Prostate gland (tissue), 2 donors: ENCODE data around the gene FBXW9. TPM values are rescaled to one million over a fixed set of nuclear protein-coding genes. Genes with fewer than 3 reads are reported as not detected.
A peak's percentile ranks its signal among the peaks of the same experiment; 100 is the strongest.

Experiments used
- DNase-seq: peaks from one replicate; pipeline ENCODE4 v3.0.0-alpha.2; 2019; ENCODE audit warnings: low spot score
- H3K27ac ChIP-seq, 2 donors: fragments of 200-600 bp; sonication (generic); 2 replicates each; pipeline ENCODE4 v1.5.1; 2017 to 2019
- H3K27me3 ChIP-seq: fragments of 200-600 bp; sonication (generic); replicated peaks from 2 replicates; pipeline ENCODE4 v1.5.1; 2019; ENCODE audit not compliant: insufficient read depth
- H3K36me3 ChIP-seq, 2 donors: fragments of 200-600 bp; sonication (generic); 1 replicate in 1 of 2; 2 replicates in 1 of 2; pipeline versions ENCODE4 v1.5.1 to v1.8.1; 2017 to 2019
- H3K4me1 ChIP-seq: fragments of 200-600 bp; sonication (generic); replicated peaks from 2 replicates; pipeline ENCODE4 v1.5.1; 2019
- H3K4me3 ChIP-seq, 2 donors: fragments of 200-600 bp; sonication (generic); 2 replicates each; pipeline ENCODE4 v1.5.1; 2017 to 2019
- H3K9me3 ChIP-seq: fragments of 200-600 bp; sonication (generic); 2 replicates; pipeline ENCODE4 v1.5.1; 2017
- POLR2A ChIP-seq: fragments of 450-650 bp; IDR thresholded peaks from one replicate; pipeline ENCODE4 v1.6.1; 2016; ENCODE audit warnings: antibody characterized with exemption, mild to moderate bottlenecking
- POLR2AphosphoS5 ChIP-seq: sonication (generic); formaldehyde crosslinking; IDR thresholded peaks from one replicate; pipeline ENCODE4 v1.6.1; 2017; ENCODE audit warnings: antibody characterized with exemption
- WGBS: methylation state at CpG from one replicate; pipeline ENCODE4 v1.1.5; 2018; 5-methylcytosine and 5-hydroxymethylcytosine counted together
- intact Hi-C: fragments of 100-400 bp; cut with DNase I; formaldehyde crosslinking; loops from one replicate; pipeline ENCODE4 v1.14.2; 2022
- total RNA-seq, 2 donors: library from RNA; depleted of rRNA; stranded (reverse); fragments of >200 nt; gene quantifications; one replicate each; pipeline ENCODE4 v1.1.0, GENCODE V29; 2016
- TF ChIP-seq, protein P1 (sequence below), 4 experiments: fragments of 200-600 bp in 2 of 4; fragments of 450-650 bp in 2 of 4; sonication (generic) in 2 of 4; IDR thresholded peaks; 1 replicate in 3 of 4; 2 replicates in 1 of 4; pipeline ENCODE4 v1.5.1; 2016 to 2019; ENCODE audit warnings: antibody characterized with exemption in 4 of 4, mild to moderate bottlenecking in 2 of 4, moderate library complexity in 2 of 4

Gene FBXW9
- total RNA-seq, 2 donors from 2014 or later, result 9.1 to 16.9 TPM

DNA sequence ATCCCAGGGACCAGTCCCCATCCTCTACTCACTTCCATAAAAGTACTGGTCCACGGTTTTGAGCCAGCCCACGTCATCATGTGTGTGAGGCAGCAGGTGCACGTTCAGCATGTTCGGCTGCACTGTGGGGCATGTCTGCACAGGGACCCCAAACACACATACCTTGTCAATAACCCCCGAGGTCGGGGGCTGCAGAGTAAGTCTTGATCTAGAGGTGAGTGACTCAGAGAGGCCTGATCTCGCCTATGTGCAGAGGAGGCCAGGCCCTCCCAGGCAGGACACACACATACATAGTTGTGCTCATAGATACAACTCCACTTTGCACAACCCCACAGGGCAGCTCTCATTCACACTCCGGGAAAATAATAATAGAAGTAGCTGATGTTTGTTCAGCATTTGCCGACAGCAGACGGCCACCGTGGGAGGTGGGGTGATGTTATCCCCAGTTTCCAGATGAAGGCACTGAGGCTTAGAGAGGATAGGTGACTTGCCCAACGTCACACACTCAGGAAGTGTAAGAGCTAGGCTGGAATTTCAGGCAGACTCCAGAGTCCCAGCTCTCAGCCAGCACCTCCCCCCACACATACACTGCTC lies 30.7 kb downstream of the FBXW9 start:
- Histone ChIP-seq H3K27me3 (no peaks in the 10 kb centered on the region), H3K36me3 (no peaks in the 10 kb centered on the region), H3K9me3 (no peaks in the 10 kb centered on the region), H3K4me3 (peak overlapping the region; percentile 86 to 87), H3K27ac (no peak overlapping the region), H3K4me1 (peaks cover 21% of the 10 kb centered on the region)
- TF ChIP-seq POLR2AphosphoS5 (no peak), POLR2A (no peak)
- TF ChIP-seq, protein P1, sequence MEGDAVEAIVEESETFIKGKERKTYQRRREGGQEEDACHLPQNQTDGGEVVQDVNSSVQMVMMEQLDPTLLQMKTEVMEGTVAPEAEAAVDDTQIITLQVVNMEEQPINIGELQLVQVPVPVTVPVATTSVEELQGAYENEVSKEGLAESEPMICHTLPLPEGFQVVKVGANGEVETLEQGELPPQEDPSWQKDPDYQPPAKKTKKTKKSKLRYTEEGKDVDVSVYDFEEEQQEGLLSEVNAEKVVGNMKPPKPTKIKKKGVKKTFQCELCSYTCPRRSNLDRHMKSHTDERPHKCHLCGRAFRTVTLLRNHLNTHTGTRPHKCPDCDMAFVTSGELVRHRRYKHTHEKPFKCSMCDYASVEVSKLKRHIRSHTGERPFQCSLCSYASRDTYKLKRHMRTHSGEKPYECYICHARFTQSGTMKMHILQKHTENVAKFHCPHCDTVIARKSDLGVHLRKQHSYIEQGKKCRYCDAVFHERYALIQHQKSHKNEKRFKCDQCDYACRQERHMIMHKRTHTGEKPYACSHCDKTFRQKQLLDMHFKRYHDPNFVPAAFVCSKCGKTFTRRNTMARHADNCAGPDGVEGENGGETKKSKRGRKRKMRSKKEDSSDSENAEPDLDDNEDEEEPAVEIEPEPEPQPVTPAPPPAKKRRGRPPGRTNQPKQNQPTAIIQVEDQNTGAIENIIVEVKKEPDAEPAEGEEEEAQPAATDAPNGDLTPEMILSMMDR (IDR thresholded peaks at IDR 0.05), result no peak
- intact Hi-C loops, result loop anchor here (5.0 kb wide), 1 partner anchor 53 kb away; the partner anchor contains the start of genes ZNF490 and ZNF791
- WGBS, result 35% methylated on average over 12 of the region's 12 CpGs
- no peak for DNase-seq

DNA sequence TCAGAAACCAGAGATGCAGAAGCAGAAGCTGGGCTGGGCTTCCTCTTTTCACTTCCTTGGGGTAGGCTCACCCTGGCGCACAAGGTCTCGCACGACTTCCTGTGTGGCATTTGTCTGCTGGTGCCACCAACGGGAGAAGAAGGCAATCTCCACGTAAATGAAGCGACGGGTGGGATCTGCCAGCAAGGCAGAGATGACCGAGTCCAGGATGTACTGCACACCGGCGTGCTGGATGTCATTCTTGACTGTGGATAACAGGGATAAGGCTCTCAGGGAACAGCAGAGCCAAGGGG lies 31.2 kb downstream of the FBXW9 start:
- intact Hi-C loops, result loop anchor here (5.0 kb wide), 1 partner anchor 53 kb away; the partner anchor contains the start of genes ZNF490 and ZNF791
- Histone ChIP-seq H3K4me3 (no peak overlapping the region), H3K9me3 (no peaks in the 10 kb centered on the region), H3K27ac (no peak overlapping the region), H3K36me3 (no peaks in the 10 kb centered on the region), H3K27me3 (no peaks in the 10 kb centered on the region), H3K4me1 (peaks cover 16% of the 10 kb centered on the region)
- DNase-seq, result no peak
- 84% methylated on average over 10 of the region's 10 CpGs for WGBS
- no peak for TF ChIP-seq POLR2AphosphoS5
- TF ChIP-seq POLR2A, result no peak
- TF ChIP-seq, protein P1 (IDR thresholded peaks at IDR 0.05), result no peak

DNA sequence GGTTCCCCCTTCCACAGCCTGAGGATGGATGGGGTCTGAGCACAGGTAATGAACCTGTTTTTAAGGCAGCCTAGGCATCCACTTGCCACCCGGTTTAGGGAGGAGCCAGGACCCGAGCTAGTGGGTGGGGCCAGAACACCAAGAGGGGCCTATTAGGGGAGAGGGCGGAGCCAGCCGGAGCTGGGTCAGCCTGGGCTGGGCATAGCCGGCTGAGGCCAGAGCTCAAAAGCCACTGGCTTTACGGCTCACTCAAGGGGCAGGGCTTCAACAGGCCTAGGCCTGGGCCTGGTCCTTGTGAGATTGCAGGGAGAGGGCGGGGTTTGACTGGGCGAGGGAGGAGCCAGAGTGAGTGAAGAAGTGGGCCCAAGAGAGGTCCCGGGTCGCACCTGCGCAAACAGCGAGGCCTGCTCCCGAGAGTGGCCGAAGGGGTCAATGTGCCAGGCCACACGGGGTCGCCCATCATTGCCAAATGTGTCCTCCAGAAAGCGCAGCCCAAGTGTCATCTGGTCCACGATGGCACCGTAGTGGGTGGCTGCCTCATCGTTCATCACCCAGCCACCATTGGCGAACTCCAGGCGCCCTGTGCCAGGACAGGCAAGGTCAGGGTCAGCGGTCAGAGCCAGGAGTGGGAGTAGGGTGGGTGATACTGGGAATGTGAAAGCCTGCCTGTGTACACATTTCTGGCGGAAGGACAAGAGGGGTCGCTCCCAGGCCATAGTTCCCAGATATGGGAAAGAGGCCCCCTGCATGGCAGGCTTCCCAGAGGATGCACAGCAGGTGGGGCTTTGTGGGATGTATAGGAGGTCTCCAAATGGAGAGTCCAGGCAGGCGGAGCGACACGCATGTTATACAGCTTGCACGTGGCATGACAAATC lies 31.8 kb downstream of the FBXW9 start:
- intact Hi-C loops, result loop anchor here (5.0 kb wide), 1 partner anchor 52 kb away; the partner anchor contains the start of genes ZNF490 and ZNF791
- H3K36me3 ChIP-seq, result no peaks in the 10 kb centered on the region
- no peaks in the 10 kb centered on the region for H3K27me3 ChIP-seq
- DNase-seq, result no peak
- H3K4me3 ChIP-seq, result no peak overlapping the region
- TF ChIP-seq POLR2AphosphoS5 (no peak), POLR2A (no peak)
- TF ChIP-seq, protein P1 (IDR thresholded peaks at IDR 0.05), result no peak
- no peak overlapping the region for H3K27ac ChIP-seq
- H3K4me1 ChIP-seq, result peaks cover 13% of the 10 kb centered on the region
- 80% methylated on average over 29 of the region's 29 CpGs for WGBS
- no peaks in the 10 kb centered on the region for H3K9me3 ChIP-seq

GRCh38 chr19:12660980-12661379 lies 35.5 kb downstream of the FBXW9 start:
- H3K9me3 ChIP-seq, result no peaks in the 10 kb centered on the region
- H3K4me3 ChIP-seq, result no peak overlapping the region
- intact Hi-C loops, result no loop called here
- H3K4me1 ChIP-seq, result no peaks in the 10 kb centered on the region
- 93% methylated on average over 12 of the region's 12 CpGs for WGBS
- TF ChIP-seq, protein P1 (IDR thresholded peaks at IDR 0.05), result no peak
- TF ChIP-seq POLR2AphosphoS5 (no peak), POLR2A (no peak)
- no peak for DNase-seq
- no peak overlapping the region for H3K27ac ChIP-seq
- H3K36me3 ChIP-seq, result no peaks in the 10 kb centered on the region
- no peaks in the 10 kb centered on the region for H3K27me3 ChIP-seq
